ENCODE measurements around the gene GFOD1. TPM values are rescaled to one million over a fixed set of nuclear protein-coding genes. Genes with fewer than 3 reads are reported as not detected.
"Not testable (repeated sequence)": the region's sequence is repeated elsewhere in the genome, so short reads cannot be mapped to it uniquely, and the experiment has no call there.

GFOD1 gene
- total and polyA plus RNA-seq, 11 donors, result 16.2 to 65.8 (median 41.5) TPM

DNA sequence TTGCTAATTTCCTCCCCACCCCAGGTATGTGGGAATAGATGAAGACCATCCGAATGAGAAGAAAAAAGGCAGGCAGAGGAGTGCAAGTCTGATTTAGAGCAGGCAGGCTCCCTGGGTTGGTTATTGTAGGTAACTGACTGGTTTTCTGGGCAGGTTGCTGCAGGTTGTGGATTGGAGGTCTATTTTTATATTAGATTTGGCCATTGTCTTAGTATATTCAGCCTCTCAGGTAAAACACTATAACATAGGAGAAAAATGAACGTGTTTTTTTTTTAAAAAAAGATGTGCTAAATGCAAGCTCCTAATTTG lies 158.6 kb downstream of the GFOD1 start:
- ATAC-seq, result no peak
- Histone ChIP-seq H3K4me1 (peaks cover 0 to 43% (median 18%) of the 10 kb centered on the region in 12 donors), H3K27ac (peak overlapping the region; percentile 75 to 97 (median 94)), H3K36me3 (peaks cover 0 to 29% (median 25%) of the 10 kb centered on the region in 9 donors), H3K27me3 (no peaks in the 10 kb centered on the region), H3K4me3 (peak overlapping the region; percentile 53 to 94 (median 86)), H3K9me3 (no peaks in the 10 kb centered on the region)
- no peak for DNase-seq
- intact Hi-C loops (cut with DNase I), result loop anchor here in 7 of 10 donors (2.0 to 10.0 kb wide), 7 partner anchors 132 to 417 kb away; partner anchors contain the start of genes NOL7 (in 1 of the 7) and SIRT5 (in 1 of the 7)
- TF ChIP-seq POLR2A (IDR thresholded peaks at IDR 0.05), result no peak
- TF ChIP-seq, protein P1, sequence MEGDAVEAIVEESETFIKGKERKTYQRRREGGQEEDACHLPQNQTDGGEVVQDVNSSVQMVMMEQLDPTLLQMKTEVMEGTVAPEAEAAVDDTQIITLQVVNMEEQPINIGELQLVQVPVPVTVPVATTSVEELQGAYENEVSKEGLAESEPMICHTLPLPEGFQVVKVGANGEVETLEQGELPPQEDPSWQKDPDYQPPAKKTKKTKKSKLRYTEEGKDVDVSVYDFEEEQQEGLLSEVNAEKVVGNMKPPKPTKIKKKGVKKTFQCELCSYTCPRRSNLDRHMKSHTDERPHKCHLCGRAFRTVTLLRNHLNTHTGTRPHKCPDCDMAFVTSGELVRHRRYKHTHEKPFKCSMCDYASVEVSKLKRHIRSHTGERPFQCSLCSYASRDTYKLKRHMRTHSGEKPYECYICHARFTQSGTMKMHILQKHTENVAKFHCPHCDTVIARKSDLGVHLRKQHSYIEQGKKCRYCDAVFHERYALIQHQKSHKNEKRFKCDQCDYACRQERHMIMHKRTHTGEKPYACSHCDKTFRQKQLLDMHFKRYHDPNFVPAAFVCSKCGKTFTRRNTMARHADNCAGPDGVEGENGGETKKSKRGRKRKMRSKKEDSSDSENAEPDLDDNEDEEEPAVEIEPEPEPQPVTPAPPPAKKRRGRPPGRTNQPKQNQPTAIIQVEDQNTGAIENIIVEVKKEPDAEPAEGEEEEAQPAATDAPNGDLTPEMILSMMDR (IDR thresholded peaks at IDR 0.05), result no peak
- WGBS, 4 donors, result 1 to 3% (median 1%) methylated on average over 2 of the region's 2 CpGs

DNA sequence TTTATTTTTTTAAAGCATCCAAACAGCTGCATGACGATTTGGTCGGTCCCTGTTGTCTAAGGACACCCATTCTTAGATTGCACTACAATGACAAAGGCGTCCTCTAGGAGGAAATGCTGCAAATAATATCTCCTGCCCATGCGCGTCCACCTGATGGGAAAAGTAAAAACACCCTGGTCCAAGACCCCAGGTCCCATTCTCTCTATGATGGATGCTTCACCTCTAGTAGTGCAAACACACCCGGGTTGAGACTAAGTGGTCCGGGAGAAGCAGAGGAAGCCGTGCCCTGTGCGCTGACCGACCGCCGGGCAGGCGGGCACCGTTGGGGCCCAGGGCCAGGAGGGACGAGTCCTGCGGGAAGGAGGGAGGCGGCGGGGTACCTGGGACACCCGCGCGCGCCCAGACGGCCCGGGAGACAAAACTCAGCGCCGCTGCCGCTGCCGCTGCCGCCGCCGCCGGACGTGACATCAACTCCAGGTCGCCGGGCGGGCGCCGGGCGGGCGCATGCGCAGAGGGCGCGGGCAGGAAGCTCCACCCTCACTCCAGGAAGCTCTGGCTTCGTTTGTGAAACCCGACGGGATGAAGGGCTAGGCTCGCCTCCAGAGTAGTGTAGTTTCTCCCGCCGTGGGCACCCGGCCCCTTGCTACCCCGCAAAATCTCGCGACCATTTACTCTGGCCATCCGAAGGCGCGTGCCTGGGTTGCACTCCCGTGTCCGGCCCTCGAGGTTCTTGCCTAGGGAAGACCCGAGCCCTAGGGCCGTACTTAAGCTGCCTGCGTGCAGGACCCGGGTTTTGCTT lies 159.1 kb downstream of the GFOD1 start, which contains the start of gene TBC1D7:
Gene TBC1D7 (minus strand): TSS at position 462 of the 799 bp plus-strand sequence. CDS start 1,639 bp downstream, outside the sequence.
- DNase-seq (peak; percentile 92 to 97 (median 94)), ATAC-seq (peak; percentile 72 to 97 (median 96))
- Histone ChIP-seq H3K27me3 (no peaks in the 10 kb centered on the region), H3K4me3 (peak within 1 kb of the TSS; percentile 53 to 94 (median 86)), H3K36me3 (peaks cover 0 to 35% (median 30%) of the 10 kb centered on the region in 9 donors), H3K27ac (peak within 1 kb of the TSS; percentile 75 to 97 (median 94)), H3K9me3 (no peaks in the 10 kb centered on the region), H3K4me1 (peaks cover 0 to 43% (median 18%) of the 10 kb centered on the region in 12 donors)
- TF ChIP-seq, protein P1 (IDR thresholded peaks at IDR 0.05), result peak in 4 of 12 donors; percentile 5 to 23 (median 12)
- TF ChIP-seq POLR2A (IDR thresholded peaks at IDR 0.05), result peak in 1 of 2 donors; percentile 93
- WGBS, 4 donors, result 0 to 1% (median 1%) methylated on average over 23 to 63 of the region's 63 CpGs
- intact Hi-C loops (cut with DNase I), result loop anchor here in 7 of 10 donors (2.0 to 10.0 kb wide), 7 partner anchors 131 to 416 kb away; partner anchors contain the start of genes NOL7 (in 1 of the 7) and SIRT5 (in 1 of the 7)

DNA sequence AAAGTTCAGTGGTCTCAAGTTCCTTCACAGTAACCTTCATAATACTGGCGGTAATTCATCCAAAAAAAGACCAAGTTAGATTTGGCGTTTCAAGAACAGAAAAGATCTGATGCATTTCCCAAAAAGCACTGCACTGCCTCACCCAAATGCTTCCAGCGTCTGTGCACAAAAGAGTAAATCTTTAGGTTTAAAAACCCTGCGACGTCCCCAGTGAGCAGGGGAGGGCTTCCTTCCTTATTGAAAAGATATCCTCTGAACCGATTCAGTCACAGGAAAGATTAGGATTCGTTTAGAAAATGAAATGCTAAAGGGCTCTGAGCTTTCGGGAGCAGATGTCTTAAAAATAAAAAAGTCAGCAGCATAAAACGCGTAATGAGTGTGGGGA lies 159.7 kb downstream of the GFOD1 start:
- 0 to 1% (median 1%) methylated on average over 10 of the region's 10 CpGs for WGBS, 4 donors
- peak overlapping the region; percentile 53 to 94 (median 86) for H3K4me3 ChIP-seq
- H3K27ac ChIP-seq, result peak overlapping the region in 11 of 12 donors; percentile 77 to 97 (median 95)
- no peak for DNase-seq
- intact Hi-C loops (cut with DNase I), result loop anchor here in 7 of 10 donors (2.0 to 10.0 kb wide), 7 partner anchors 130 to 415 kb away; partner anchors contain the start of genes NOL7 (in 1 of the 7) and SIRT5 (in 1 of the 7)
- no peak for TF ChIP-seq POLR2A (IDR thresholded peaks at IDR 0.05)
- TF ChIP-seq, protein P1 (IDR thresholded peaks at IDR 0.05), result no peak
- peaks cover 0 to 41% (median 36%) of the 10 kb centered on the region in 9 donors for H3K36me3 ChIP-seq
- no peak for ATAC-seq
- no peaks in the 10 kb centered on the region for H3K27me3 ChIP-seq
- H3K4me1 ChIP-seq, result peaks cover 0 to 46% (median 18%) of the 10 kb centered on the region in 12 donors
- H3K9me3 ChIP-seq, result no peaks in the 10 kb centered on the region

DNA sequence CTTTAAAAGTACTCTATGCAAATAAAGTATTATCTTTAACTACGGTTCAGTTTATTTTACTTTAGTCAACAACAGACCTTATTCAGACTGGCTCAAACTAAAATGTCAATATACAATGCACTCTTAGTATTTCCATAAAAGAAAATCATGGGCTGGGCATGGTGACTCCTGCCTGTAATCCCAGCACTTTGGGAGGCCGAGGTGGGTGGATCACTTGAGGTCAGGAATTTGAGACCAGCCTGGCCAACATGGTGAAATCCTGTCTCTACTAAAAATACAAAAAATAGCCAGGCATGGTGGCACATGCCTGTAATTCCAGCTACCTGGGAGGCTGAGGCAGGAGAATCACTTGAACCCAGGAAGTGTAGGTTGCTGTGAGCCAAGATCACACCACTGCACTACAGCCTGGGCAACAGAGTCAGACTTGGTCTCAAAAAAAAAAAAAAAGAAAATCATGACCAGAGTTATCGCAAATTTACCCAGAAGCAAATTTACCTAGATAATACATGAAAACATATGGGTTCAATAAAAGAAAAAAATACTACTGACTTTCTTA lies 161.3 kb downstream of the GFOD1 start:
- intact Hi-C loops (cut with DNase I), result loop anchor here in 6 of 10 donors (5.0 to 10.0 kb wide), 6 partner anchors 129 to 414 kb away; partner anchors contain the start of gene NOL7 (in 1 of the 6)
- H3K9me3 ChIP-seq, ATAC-seq, H3K27me3 ChIP-seq, H3K4me3 ChIP-seq, H3K27ac ChIP-seq, DNase-seq: not testable (repeated sequence)
- peaks cover 0 to 37% (median 18%) of the 10 kb centered on the region in 12 donors for H3K4me1 ChIP-seq
- WGBS, 4 donors, result 89 to 95% (median 95%) methylated on average over 3 of the region's 3 CpGs
- H3K36me3 ChIP-seq, result peaks cover 0 to 56% (median 52%) of the 10 kb centered on the region in 9 donors

Measured in heart left ventricle (tissue), 16 donors.